K562 (cell line): ENCODE data around the gene MAB21L3. TPM values are rescaled to one million over a fixed set of nuclear protein-coding genes. Genes with fewer than 3 reads are reported as not detected.

Experiments used
- ARHGAP35 ChIP-seq: fragments of 450-650 bp; IDR thresholded peaks from 2 replicates; pipeline ENCODE4 v1.6.1; 2018; ENCODE audit not compliant: partially characterized antibody
- CCAR2 ChIP-seq: fragments of 200-400 bp; formaldehyde crosslinking; IDR thresholded peaks from 2 replicates; pipeline ENCODE4 v1.6.1; 2017; ENCODE audit warnings: mild to moderate bottlenecking, low read depth, low read length
- CREB1 ChIP-seq, 2 experiments: sonication (generic) in 1 of 2; formaldehyde crosslinking in 1 of 2; IDR thresholded peaks; 2 replicates each; pipeline versions ENCODE4 v1.6.1 to v1.8.0; 2012 to 2022; ENCODE audit warnings: inconsistent platforms in 1 of 2, mild to moderate bottlenecking in 1 of 2, missing genetic modification reagents in 1 of 2, moderate library complexity in 1 of 2
- CXXC5 ChIP-seq: fragments of 250-450 bp; sonication (Bioruptor Pico); IDR thresholded peaks from 2 replicates; pipeline ENCODE4 v1.8.0; 2022; ENCODE audit warnings: inconsistent platforms, mild to moderate bottlenecking, moderate library complexity
- JUNB ChIP-seq: fragments of 450-650 bp; formaldehyde crosslinking; conservative IDR thresholded peaks from 2 replicates; pipeline ENCODE4 v1.4.0; 2020; ENCODE audit warnings: mild to moderate bottlenecking
- NR1H2 ChIP-seq: sonication (generic); formaldehyde crosslinking; IDR thresholded peaks from 2 replicates; pipeline ENCODE4 v1.4.0; 2020; ENCODE audit warnings: mild to moderate bottlenecking, missing genetic modification reagents
- POLR3A ChIP-seq: IDR thresholded peaks from 2 replicates; pipeline ENCODE4 v1.6.1; 2011; ENCODE audit warnings: borderline replicate concordance, mild to moderate bottlenecking, moderate library complexity; ENCODE audit not compliant: insufficient read length, insufficient read depth; ENCODE audit errors: extremely low read depth
- RFX1 ChIP-seq: fragments of 450-650 bp; IDR thresholded peaks from 2 replicates; pipeline ENCODE4 v1.6.1; 2016; ENCODE audit warnings: mild to moderate bottlenecking, moderate library complexity
- SIRT6 ChIP-seq: IDR thresholded peaks from one replicate; pipeline ENCODE4 v1.6.1; 2012; ENCODE audit warnings: low read depth, mild to moderate bottlenecking, control low read depth, inconsistent platforms, low read length, moderate library complexity
- SPI1 ChIP-seq: IDR thresholded peaks from 2 replicates; pipeline ENCODE4 v1.6.1; 2011; ENCODE audit warnings: low read depth, low read length, control low read depth, borderline replicate concordance
- TAL1 ChIP-seq: fragments of 450-650 bp; IDR thresholded peaks from 2 replicates; pipeline ENCODE4 v1.6.1; 2016; ENCODE audit warnings: mild to moderate bottlenecking
- ZC3H8 ChIP-seq: fragments of 450-650 bp; IDR thresholded peaks from 2 replicates; pipeline ENCODE4 v1.6.1; 2017
- ZNF431 ChIP-seq: sonication (generic); formaldehyde crosslinking; IDR thresholded peaks from 2 replicates; pipeline ENCODE4 v1.8.0; 2022; ENCODE audit warnings: mild to moderate bottlenecking, missing genetic modification reagents
- polyA plus RNA-seq, 8 experiments: library from polyadenylated mRNA; depleted of rRNA in 4 of 8; stranded (reverse) in 5 of 8; unstranded in 3 of 8; fragments of >200 nt; fragmentation: Nextera tagmentation in 2 of 8; fragmentation: Illumina TruSeq in 1 of 8; extraction: Ambion mirVana in 2 of 8; extraction: Trizol in 1 of 8; gene quantifications; 2 replicates each; pipeline versions ENCODE4 v1.2.1 to v1.2.3, GENCODE V29; 2011 to 2014; ENCODE audit warnings: inconsistent platforms in 1 of 8, missing spikeins in 1 of 8
- total RNA-seq, 7 experiments: library from RNA; depleted of rRNA in 6 of 7; stranded (reverse); fragments of >200 nt in 6 of 7; fragmentation: Illumina TruSeq in 2 of 7; extraction: Trizol in 2 of 7; gene quantifications; 2 replicates each; pipeline versions ENCODE4 v1.2.1 to v1.2.3, GENCODE V29; 2011 to 2021; ENCODE audit warnings: low replicate concordance in 1 of 7
- TF ChIP-seq, protein P1 (sequence below): fragments of 200-600 bp; sonication (generic); IDR thresholded peaks from one replicate; pipeline ENCODE4 v1.6.1; 2012; ENCODE audit warnings: mild to moderate bottlenecking, low read depth, low read length, inconsistent platforms
- TF ChIP-seq, protein P2 (sequence below): sonication (generic); IDR thresholded peaks from 2 replicates; pipeline ENCODE4 v1.6.1; 2016

MAB21L3 gene
- total and polyA plus RNA-seq, 9 of the 15 experiments (the other 6 are each of a cell fraction or from before 2014, with no cell fraction given): not detected

DNA sequence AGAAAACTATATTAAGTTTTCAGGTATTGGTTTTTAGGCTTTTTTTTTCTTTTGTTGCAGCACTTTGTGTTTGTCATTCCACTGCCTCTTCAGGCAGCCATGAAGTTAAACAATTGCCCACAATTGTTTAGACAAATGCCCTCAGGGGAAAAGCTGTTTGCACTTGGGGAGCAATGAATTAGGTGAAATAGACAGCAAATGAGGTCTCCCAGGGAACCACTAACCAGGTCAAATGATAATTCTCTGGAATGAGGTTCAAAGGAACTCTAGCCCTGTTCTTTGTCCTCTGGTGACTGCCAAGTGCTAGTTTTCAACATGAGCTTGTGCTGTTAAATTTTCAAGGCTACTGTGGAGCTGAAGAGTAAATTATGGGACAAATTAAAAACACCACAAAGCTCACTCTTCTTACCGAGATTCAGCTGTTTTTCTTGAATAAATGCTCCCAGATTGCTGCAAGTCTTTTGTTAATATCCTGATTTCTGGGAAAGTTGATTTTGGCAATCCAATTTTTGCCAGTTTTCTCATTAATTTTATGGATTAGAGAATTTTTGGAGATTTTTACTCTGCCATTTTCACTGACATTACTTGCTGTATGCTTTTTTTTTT is 15.1 kb upstream of the MAB21L3 start (continued):
- TF ChIP-seq, protein P1, sequence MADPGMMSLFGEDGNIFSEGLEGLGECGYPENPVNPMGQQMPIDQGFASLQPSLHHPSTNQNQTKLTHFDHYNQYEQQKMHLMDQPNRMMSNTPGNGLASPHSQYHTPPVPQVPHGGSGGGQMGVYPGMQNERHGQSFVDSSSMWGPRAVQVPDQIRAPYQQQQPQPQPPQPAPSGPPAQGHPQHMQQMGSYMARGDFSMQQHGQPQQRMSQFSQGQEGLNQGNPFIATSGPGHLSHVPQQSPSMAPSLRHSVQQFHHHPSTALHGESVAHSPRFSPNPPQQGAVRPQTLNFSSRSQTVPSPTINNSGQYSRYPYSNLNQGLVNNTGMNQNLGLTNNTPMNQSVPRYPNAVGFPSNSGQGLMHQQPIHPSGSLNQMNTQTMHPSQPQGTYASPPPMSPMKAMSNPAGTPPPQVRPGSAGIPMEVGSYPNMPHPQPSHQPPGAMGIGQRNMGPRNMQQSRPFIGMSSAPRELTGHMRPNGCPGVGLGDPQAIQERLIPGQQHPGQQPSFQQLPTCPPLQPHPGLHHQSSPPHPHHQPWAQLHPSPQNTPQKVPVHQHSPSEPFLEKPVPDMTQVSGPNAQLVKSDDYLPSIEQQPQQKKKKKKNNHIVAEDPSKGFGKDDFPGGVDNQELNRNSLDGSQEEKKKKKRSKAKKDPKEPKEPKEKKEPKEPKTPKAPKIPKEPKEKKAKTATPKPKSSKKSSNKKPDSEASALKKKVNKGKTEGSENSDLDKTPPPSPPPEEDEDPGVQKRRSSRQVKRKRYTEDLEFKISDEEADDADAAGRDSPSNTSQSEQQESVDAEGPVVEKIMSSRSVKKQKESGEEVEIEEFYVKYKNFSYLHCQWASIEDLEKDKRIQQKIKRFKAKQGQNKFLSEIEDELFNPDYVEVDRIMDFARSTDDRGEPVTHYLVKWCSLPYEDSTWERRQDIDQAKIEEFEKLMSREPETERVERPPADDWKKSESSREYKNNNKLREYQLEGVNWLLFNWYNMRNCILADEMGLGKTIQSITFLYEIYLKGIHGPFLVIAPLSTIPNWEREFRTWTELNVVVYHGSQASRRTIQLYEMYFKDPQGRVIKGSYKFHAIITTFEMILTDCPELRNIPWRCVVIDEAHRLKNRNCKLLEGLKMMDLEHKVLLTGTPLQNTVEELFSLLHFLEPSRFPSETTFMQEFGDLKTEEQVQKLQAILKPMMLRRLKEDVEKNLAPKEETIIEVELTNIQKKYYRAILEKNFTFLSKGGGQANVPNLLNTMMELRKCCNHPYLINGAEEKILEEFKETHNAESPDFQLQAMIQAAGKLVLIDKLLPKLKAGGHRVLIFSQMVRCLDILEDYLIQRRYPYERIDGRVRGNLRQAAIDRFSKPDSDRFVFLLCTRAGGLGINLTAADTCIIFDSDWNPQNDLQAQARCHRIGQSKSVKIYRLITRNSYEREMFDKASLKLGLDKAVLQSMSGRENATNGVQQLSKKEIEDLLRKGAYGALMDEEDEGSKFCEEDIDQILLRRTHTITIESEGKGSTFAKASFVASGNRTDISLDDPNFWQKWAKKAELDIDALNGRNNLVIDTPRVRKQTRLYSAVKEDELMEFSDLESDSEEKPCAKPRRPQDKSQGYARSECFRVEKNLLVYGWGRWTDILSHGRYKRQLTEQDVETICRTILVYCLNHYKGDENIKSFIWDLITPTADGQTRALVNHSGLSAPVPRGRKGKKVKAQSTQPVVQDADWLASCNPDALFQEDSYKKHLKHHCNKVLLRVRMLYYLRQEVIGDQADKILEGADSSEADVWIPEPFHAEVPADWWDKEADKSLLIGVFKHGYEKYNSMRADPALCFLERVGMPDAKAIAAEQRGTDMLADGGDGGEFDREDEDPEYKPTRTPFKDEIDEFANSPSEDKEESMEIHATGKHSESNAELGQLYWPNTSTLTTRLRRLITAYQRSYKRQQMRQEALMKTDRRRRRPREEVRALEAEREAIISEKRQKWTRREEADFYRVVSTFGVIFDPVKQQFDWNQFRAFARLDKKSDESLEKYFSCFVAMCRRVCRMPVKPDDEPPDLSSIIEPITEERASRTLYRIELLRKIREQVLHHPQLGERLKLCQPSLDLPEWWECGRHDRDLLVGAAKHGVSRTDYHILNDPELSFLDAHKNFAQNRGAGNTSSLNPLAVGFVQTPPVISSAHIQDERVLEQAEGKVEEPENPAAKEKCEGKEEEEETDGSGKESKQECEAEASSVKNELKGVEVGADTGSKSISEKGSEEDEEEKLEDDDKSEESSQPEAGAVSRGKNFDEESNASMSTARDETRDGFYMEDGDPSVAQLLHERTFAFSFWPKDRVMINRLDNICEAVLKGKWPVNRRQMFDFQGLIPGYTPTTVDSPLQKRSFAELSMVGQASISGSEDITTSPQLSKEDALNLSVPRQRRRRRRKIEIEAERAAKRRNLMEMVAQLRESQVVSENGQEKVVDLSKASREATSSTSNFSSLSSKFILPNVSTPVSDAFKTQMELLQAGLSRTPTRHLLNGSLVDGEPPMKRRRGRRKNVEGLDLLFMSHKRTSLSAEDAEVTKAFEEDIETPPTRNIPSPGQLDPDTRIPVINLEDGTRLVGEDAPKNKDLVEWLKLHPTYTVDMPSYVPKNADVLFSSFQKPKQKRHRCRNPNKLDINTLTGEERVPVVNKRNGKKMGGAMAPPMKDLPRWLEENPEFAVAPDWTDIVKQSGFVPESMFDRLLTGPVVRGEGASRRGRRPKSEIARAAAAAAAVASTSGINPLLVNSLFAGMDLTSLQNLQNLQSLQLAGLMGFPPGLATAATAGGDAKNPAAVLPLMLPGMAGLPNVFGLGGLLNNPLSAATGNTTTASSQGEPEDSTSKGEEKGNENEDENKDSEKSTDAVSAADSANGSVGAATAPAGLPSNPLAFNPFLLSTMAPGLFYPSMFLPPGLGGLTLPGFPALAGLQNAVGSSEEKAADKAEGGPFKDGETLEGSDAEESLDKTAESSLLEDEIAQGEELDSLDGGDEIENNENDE: no peak
- no peak for TF ChIP-seq NR1H2 (CRISPR knock-in tag)
- TF ChIP-seq CXXC5 (CRISPR knock-in tag): no peak
- TF ChIP-seq SPI1: no peak
- TF ChIP-seq ZNF431 (CRISPR knock-in tag): no peak
- TF ChIP-seq JUNB (CRISPR knock-in tag): no peak
- TF ChIP-seq ARHGAP35: no peak
- no peak for TF ChIP-seq CREB1 (IDR thresholded peaks at IDR 0.05)
- TF ChIP-seq CREB1 (CRISPR knock-in tag; IDR thresholded peaks at IDR 0.05): no peak
- TF ChIP-seq CCAR2: no peak
- TF ChIP-seq TAL1: no peak
- TF ChIP-seq ZC3H8: no peak
- no peak for TF ChIP-seq RFX1
- TF ChIP-seq, protein P2, sequence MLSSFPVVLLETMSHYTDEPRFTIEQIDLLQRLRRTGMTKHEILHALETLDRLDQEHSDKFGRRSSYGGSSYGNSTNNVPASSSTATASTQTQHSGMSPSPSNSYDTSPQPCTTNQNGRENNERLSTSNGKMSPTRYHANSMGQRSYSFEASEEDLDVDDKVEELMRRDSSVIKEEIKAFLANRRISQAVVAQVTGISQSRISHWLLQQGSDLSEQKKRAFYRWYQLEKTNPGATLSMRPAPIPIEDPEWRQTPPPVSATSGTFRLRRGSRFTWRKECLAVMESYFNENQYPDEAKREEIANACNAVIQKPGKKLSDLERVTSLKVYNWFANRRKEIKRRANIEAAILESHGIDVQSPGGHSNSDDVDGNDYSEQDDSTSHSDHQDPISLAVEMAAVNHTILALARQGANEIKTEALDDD: no peak
- TF ChIP-seq SIRT6: no peak
- TF ChIP-seq POLR3A: no peak
